Activated naive CD8-positive, alpha-beta T cell treated with anti-CD3 and anti-CD28 coated beads for 36 hours (primary cell): Measurements from ENCODE around the gene SND1. TPM values are rescaled to one million over a fixed set of nuclear protein-coding genes. Genes with fewer than 3 reads are reported as not detected.
A peak's percentile ranks its signal among the peaks of the same experiment; 100 is the strongest.

Experiments
- DNase-seq: peaks from one replicate; pipeline ENCODE4 v3.0.0; 2021
- H3K27ac Mint-ChIP-seq: one replicate; pipeline ENCODE4 v1.8.0; 2022; ENCODE audit warnings: mild to moderate bottlenecking, moderate library complexity, mixed read lengths
- H3K27me3 Mint-ChIP-seq: one replicate; pipeline ENCODE4 v1.8.0; 2022; ENCODE audit warnings: mild to moderate bottlenecking, mixed read lengths
- H3K36me3 Mint-ChIP-seq: one replicate; pipeline ENCODE4 v1.8.0; 2021; ENCODE audit warnings: mild to moderate bottlenecking, mixed read lengths
- H3K4me1 Mint-ChIP-seq: one replicate; pipeline ENCODE4 v1.8.0; 2021; ENCODE audit warnings: mixed read lengths
- H3K4me3 Mint-ChIP-seq: one replicate; pipeline ENCODE4 v1.8.0; 2022; ENCODE audit warnings: mild to moderate bottlenecking, moderate library complexity, mixed read lengths
- H3K9me3 Mint-ChIP-seq: one replicate; pipeline ENCODE4 v1.8.0; 2022; ENCODE audit warnings: mixed read lengths
- total RNA-seq, 2 experiments: library from RNA; stranded (reverse); gene quantifications; one replicate each; pipeline ENCODE4 v1.2.3, GENCODE V29; 2021

SND1 gene
- total RNA-seq, 2 experiments from 2014 or later = 192 to 201 TPM

DNA sequence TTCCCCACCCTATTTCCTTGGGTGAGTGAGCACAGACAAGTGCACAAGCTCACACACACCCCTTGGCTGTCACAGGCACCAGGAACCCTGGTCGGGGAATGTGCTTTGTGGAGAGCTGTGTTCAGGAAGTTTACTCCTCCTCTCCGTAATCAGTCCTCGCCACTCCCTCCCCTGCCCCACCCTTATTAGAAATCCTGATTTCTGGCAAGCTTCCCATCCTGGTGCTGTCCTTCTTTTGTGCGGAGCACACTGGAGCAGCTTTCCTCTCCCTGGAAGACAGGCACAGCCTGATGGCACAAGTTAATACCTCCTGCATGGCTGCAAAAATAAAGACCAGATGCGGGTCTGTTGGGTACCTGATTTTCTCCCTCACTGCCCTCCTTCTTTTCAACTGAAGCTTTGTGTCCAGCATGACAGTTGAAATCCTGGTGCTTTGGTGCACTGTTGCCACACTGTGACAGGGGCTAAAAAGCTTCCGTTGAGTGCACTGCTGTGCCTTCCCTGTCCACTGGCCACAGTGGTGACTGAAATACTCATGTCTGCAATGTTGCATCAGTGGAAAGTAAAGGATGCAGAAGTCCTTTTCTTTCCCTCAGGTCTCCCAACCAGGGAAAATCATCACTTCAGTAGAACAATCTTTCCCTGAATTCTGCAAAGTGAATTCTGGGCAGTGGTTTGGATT is 324.2 kb downstream of the SND1 start:
- peaks cover 25% of the 10 kb centered on the region for H3K9me3 Mint-ChIP-seq
- no peak overlapping the region for H3K27ac Mint-ChIP-seq
- no peak overlapping the region for H3K4me3 Mint-ChIP-seq
- H3K36me3 Mint-ChIP-seq = peaks cover 66% of the 10 kb centered on the region
- no peaks in the 10 kb centered on the region for H3K27me3 Mint-ChIP-seq
- DNase-seq = no peak
- H3K4me1 Mint-ChIP-seq = peaks cover 2% of the 10 kb centered on the region

DNA sequence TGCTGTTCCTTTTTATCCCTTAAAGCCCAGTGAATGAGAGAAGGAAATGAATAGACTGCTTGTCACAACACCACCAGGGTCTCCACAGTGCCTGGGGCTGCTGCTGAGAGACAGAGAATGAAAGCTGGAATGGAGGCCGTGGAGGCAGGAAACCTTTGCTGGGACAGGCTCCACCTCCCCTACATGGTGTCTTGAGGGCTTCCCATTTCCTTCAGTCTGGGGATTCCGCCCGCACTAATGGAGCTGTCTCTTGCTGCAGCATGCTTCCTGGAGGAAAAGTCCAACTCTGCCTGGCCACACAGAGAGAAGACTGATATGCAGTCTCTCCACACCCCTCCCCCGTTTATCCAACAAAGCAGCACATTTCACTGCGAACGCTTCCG is 324.7 kb downstream of the SND1 start:
- Mint-ChIP-seq H3K36me3 (peaks cover 67% of the 10 kb centered on the region), H3K27ac (no peak overlapping the region), H3K9me3 (peaks cover 25% of the 10 kb centered on the region), H3K4me3 (no peak overlapping the region), H3K27me3 (no peaks in the 10 kb centered on the region), H3K4me1 (peaks cover 5% of the 10 kb centered on the region)
- DNase-seq = no peak

DNA sequence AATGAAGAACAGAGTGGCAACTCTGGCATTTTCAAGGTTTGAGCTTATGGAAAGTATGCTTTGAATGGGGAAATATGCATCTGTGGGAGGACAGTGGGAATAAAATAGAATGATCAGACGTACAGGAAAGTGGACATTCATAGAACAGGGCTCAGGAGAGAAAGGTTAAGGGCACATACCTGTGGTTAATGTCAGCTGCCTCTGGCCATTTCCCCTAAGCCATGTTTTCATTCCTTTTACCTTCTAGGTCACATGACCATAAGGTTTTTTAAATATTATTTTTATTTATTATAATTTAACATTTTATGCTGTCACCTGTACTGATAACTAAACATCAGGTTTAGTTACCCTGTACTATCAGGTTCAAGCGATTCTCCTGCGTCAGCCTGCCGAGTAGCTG is 326.4 kb downstream of the SND1 start:
- no peak overlapping the region for H3K27ac Mint-ChIP-seq
- DNase-seq = no peak
- H3K9me3 Mint-ChIP-seq = peaks cover 25% of the 10 kb centered on the region
- peaks cover 13% of the 10 kb centered on the region for H3K4me1 Mint-ChIP-seq
- H3K36me3 Mint-ChIP-seq = peaks cover 70% of the 10 kb centered on the region
- H3K27me3 Mint-ChIP-seq = no peaks in the 10 kb centered on the region
- H3K4me3 Mint-ChIP-seq = no peak overlapping the region

DNA sequence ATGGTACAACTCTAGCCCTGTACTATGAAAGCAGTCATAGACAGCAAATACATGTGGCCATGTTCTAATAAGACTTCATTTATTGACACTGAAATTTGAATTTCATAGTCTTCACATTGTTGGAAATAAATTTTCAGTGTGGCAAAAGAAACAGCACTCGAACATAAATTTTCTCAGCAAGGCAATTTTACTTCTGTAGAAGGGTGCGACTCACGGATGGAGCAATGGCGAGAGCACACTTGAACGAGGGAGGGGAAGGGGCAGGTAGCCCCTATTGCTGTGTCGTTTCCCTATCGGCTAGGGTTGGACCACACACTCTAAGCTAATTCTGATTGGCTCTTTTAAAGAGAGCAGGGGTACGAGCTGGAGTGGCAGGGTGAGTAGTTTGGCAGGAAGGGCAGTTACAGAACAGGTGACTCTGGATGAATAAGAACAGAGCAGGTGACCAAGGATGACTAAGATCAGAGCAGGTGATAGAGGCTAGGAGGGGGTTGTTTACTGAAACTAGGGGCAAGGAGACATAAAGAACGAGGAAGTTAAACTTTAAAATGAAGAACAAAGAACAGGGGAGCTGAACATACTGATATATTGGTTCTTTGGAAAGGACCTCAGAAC is 327.2 kb downstream of the SND1 start:
- Mint-ChIP-seq H3K27me3 (no peaks in the 10 kb centered on the region), H3K36me3 (peaks cover 67% of the 10 kb centered on the region), H3K4me1 (peaks cover 18% of the 10 kb centered on the region), H3K27ac (no peak overlapping the region), H3K4me3 (no peak overlapping the region), H3K9me3 (peaks cover 25% of the 10 kb centered on the region)
- DNase-seq = no peak

DNA sequence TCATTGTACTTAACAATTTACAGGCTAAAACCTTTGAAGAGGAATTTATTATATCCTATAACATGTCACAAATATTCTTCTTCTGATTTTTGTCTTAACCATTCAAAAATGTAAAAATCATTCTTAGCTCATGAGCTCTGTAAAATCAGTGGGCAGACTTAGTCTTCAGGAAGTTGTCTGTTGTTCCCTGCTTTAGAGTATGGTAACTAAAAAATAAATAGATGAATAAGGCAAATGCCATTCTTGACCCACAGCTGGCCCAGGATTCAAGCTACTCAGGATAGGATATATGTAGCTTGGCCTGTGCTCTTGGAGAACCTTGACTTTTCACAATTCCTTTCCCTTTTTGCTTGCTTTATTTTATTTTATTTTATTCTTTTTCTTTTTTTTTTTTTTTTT is 327.7 kb downstream of the SND1 start:
- Mint-ChIP-seq H3K27ac (no peak overlapping the region), H3K36me3 (peaks cover 62% of the 10 kb centered on the region), H3K4me3 (no peak overlapping the region), H3K9me3 (peaks cover 25% of the 10 kb centered on the region), H3K27me3 (no peaks in the 10 kb centered on the region), H3K4me1 (peaks cover 18% of the 10 kb centered on the region)
- no peak for DNase-seq

DNA sequence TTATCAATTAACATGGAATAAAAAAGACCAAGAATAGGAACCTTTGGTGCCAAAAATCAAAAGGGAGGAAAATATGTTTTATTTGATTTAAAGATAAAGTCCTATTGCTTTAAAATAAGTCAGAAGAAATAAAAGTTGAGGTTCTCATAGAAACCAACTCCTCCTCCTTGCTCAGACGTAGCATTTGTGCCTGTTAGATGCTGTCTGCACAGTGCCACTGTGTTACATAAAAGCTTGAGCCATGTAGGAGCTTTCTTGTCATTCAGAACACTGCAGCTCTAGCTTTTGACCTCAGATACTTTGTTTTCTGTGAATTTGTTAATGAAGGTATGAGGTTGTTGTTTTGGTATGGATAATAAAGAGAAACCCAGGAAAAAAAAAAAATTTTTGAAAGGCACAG is 328.9 kb downstream of the SND1 start:
- Mint-ChIP-seq H3K36me3 (peaks cover 55% of the 10 kb centered on the region), H3K27ac (no peak overlapping the region), H3K4me3 (no peak overlapping the region), H3K9me3 (peaks cover 25% of the 10 kb centered on the region), H3K27me3 (no peaks in the 10 kb centered on the region), H3K4me1 (peaks cover 18% of the 10 kb centered on the region)
- no peak for DNase-seq

DNA sequence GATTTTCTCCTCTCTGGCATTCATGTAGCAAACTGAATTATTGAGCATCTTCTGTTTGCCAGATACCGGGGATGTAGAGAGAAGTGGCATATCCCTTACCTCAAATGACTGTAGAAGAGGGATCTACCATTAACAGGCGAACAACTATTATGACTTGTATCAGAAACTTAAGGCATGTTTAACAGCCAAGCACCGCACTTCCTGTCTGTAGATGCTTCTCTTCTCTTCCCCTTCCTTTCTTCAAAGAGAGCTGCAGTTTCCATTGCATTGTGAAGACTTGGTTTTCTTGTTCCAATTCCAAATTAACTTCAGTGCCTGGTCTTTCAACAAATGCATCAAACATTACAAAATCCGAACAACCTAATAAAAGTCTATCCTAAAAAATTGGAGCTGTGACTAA is 330.0 kb downstream of the SND1 start:
- no peak for DNase-seq
- H3K27ac Mint-ChIP-seq = no peak overlapping the region
- no peak overlapping the region for H3K4me3 Mint-ChIP-seq
- H3K36me3 Mint-ChIP-seq = peaks cover 46% of the 10 kb centered on the region
- H3K4me1 Mint-ChIP-seq = peaks cover 18% of the 10 kb centered on the region
- no peaks in the 10 kb centered on the region for H3K27me3 Mint-ChIP-seq
- peaks cover 24% of the 10 kb centered on the region for H3K9me3 Mint-ChIP-seq

DNA sequence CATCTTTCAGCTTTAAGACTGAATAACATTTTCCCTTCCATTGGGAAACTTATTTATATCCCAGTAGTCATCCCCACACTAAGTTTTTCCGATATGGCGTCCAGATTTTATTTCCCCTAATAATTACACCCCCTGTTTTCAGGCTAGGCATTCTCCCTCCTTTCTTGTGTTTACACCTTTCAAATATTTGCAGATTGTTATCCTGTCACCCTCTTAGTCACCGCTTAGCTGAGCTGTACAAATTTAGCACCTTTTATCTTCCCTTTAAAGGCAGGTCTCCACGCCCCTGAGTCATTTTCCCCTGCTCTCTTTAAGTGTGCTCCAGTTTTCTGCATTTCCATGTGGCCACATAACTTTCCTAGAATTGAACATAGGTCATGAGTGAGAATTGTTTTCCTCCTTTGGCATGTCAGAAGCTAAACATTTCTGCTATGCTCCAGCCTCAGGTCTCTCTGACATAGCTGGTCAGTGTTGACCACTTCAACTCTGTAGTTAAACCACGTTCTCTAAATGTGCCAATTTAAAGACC is 331.9 kb downstream of the SND1 start:
- H3K27me3 Mint-ChIP-seq = no peaks in the 10 kb centered on the region
- peaks cover 7% of the 10 kb centered on the region for H3K9me3 Mint-ChIP-seq
- H3K36me3 Mint-ChIP-seq = peaks cover 29% of the 10 kb centered on the region
- no peak for DNase-seq
- H3K4me1 Mint-ChIP-seq = peaks cover 18% of the 10 kb centered on the region
- H3K4me3 Mint-ChIP-seq = no peak overlapping the region
- H3K27ac Mint-ChIP-seq = no peak overlapping the region

DNA sequence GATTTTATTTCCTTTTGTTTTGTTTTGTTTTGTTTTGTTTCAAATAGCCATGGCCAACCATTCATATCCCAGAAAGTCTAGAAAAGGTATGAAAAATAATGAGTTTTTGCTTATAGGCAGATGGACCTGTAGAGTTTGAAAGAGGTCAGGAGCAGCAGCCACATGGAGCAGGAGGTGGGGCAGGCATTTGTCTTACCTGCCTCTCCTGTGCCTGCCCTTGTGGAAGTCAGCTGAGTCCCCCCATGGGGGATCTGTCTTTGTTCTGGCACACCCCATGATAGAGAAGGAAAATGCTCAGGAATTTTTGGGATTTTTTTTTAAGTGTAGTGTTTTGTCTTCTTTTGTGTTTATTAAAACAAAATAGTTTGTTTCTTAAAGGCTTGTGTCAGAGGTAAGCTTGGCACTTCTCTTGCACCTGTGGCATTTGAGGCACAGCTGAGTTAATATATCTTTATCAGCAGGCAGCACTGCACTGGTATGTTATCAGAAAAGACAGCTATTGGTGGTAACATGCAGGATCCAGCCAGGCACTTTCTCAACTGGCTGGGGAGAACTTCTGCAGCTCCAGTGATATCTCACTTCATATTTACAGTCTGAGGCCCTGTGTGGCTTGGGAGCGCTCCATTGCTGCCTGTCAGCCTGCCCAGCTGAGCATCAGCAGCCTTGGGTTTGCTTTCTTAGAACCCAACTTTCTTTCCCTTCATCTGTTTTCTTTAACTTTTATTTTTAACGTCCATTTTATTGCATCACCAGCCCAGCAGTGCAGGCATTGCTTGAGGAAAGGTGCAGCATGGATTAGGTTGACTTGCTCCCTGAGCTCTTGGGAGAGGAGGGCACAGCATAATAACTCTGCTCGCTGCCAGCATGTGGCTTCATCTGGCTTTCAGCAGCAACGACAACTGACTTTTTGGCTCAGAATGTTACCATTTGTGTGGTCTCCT is 334.9 kb downstream of the SND1 start:
- DNase-seq = no peak
- Mint-ChIP-seq H3K9me3 (no peaks in the 10 kb centered on the region), H3K36me3 (peaks cover 18% of the 10 kb centered on the region), H3K27ac (peak overlapping the region; percentile 31), H3K4me1 (peaks cover 12% of the 10 kb centered on the region), H3K27me3 (no peaks in the 10 kb centered on the region), H3K4me3 (no peak overlapping the region)

DNA sequence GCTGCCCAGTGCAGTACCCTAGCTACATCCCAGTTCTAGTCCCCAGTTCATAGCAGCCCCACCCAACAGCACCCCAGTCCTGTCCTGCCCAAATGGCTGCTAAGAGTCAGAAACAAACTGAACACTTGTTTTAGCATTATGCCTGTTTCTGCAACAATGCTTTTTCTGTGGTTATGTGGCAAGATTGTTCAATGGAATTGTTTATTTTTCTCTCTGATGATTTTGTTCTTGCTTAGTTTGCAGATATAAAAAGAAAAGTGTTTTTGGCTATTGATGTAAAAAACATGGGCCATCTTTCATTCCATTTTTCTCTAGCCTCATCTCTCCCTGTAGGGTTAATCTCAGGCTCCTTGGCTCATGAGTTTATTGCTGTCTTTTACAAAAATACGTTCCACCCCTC is 336.8 kb downstream of the SND1 start:
- peaks cover 12% of the 10 kb centered on the region for H3K36me3 Mint-ChIP-seq
- no peak overlapping the region for H3K27ac Mint-ChIP-seq
- peaks cover 3% of the 10 kb centered on the region for H3K4me1 Mint-ChIP-seq
- no peak overlapping the region for H3K4me3 Mint-ChIP-seq
- DNase-seq = no peak
- no peaks in the 10 kb centered on the region for H3K27me3 Mint-ChIP-seq
- no peaks in the 10 kb centered on the region for H3K9me3 Mint-ChIP-seq

DNA sequence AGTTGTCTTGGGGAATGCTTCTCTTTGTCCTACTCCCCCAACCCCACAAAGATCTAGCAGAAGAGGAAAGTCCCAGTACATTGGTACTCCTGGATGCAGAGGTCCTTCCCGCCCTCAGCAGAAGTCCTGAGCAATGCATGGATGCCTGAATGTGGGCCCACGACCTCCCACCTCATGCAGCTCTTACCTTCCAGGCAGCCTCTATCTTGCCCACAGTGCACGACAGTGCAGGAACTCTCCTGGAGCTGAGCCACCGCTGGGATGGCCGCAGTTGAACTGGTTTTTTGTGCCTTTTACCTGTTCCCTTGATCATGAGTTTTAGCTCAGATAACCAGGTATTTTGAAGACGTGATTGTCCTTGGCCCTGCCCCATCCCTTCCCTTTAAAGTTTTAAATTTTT is 341.3 kb downstream of the SND1 start:
- no peaks in the 10 kb centered on the region for H3K27me3 Mint-ChIP-seq
- no peak overlapping the region for H3K4me3 Mint-ChIP-seq
- H3K36me3 Mint-ChIP-seq = peaks cover 14% of the 10 kb centered on the region
- DNase-seq = no peak
- no peaks in the 10 kb centered on the region for H3K9me3 Mint-ChIP-seq
- H3K27ac Mint-ChIP-seq = no peak overlapping the region
- no peaks in the 10 kb centered on the region for H3K4me1 Mint-ChIP-seq

DNA sequence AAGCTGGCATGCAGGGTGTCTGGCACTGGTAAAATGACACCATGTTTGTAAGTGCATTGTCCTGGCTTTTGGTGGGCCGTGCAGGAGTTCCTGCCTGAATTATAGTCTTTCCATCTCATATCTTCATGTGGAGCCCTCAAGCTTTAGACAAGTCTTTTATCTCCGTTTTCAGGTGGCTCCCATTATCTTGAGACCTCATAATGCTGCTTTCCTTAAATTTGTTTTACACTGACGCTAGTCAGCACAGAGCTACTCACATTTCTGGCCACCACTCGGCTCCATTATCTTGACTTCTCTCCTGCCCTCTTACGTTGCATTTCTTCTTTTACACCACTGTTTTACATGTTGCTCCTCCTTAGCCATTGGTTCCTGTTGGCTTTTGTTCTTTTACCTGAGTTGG is 342.0 kb downstream of the SND1 start:
- H3K4me1 Mint-ChIP-seq = no peaks in the 10 kb centered on the region
- H3K27ac Mint-ChIP-seq = no peak overlapping the region
- H3K36me3 Mint-ChIP-seq = peaks cover 18% of the 10 kb centered on the region
- DNase-seq = no peak
- no peak overlapping the region for H3K4me3 Mint-ChIP-seq
- no peaks in the 10 kb centered on the region for H3K27me3 Mint-ChIP-seq
- H3K9me3 Mint-ChIP-seq = no peaks in the 10 kb centered on the region

DNA sequence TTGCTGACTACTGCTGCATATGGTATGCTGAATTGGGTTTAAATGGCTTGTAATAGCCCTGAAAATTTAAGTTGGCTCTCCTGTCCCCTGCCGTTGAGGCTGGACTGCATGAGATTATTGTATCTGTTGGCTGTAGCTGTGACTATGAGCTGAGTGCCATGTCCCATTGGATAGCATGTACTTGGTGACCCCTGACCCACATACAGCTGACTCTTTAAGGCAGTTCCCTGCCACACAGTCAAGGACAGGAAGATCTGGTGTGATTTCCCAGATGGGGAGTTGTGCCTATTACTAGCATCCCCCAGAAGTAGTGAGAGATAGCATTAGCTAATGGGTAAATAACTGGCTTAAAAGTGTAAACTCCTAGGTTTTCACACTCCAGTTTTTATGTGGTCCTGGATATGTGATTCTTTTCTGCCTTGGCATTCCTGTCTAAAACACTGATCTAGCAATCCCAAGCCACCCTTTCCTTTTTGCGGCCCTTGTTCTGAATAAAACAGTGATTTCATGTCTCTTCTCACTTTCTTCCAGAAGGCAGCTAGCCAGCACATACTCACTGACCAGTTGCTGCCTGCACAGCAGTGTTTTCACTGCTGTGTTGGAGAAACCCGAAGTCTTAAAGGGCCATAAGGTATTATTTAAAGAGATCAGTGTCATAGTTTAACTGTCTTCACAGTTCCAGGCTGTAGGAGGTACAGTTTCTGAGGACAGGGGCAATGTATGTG is 343.3 kb downstream of the SND1 start:
- Mint-ChIP-seq H3K27me3 (no peaks in the 10 kb centered on the region), H3K36me3 (peaks cover 20% of the 10 kb centered on the region), H3K4me3 (no peak overlapping the region), H3K4me1 (no peaks in the 10 kb centered on the region), H3K9me3 (no peaks in the 10 kb centered on the region), H3K27ac (no peak overlapping the region)
- no peak for DNase-seq

DNA sequence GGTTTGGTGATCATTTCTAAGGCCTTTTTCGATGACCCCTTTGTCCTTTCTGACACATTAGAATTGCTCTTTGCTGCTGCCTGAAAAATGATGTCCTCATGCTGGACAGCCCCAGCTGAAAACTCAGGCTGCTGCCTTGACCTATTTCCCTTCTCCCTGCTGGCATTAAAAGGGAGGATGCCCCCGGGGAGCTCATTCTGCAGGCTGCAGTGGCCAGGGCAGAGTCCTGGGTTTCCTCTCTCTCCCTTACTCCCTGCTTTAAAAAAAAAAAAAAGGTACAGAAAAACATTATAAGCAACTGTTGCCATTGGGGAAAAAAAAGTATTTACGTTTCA is 343.9 kb downstream of the SND1 start:
- H3K27ac Mint-ChIP-seq = no peak overlapping the region
- peaks cover 2% of the 10 kb centered on the region for H3K4me1 Mint-ChIP-seq
- H3K9me3 Mint-ChIP-seq = no peaks in the 10 kb centered on the region
- DNase-seq = no peak
- H3K36me3 Mint-ChIP-seq = peaks cover 19% of the 10 kb centered on the region
- H3K4me3 Mint-ChIP-seq = no peak overlapping the region
- H3K27me3 Mint-ChIP-seq = no peaks in the 10 kb centered on the region
